SU-DHL-6 (cell line): ENCODE results near the gene NPBWR2.

Experiments
- H2AFZ ChIP-seq: fragments of 200-600 bp; sonication (generic); 2 replicates; pipeline ENCODE4 v1.6.1; 2014; ENCODE audit warnings: low read depth, mild to moderate bottlenecking, moderate library complexity, mixed read lengths, antibody characterized with exemption, low read length; ENCODE audit not compliant: severe bottlenecking
- H3F3A ChIP-seq: fragments of 200-600 bp; shearing (Covaris generic); 2 replicates; pipeline ENCODE4 v1.6.0; 2016; ENCODE audit warnings: antibody characterized with exemption, mild to moderate bottlenecking; ENCODE audit not compliant: insufficient read depth
- H3K27ac ChIP-seq: fragments of 200-600 bp; sonication (generic); 2 replicates; pipeline ENCODE4 v1.5.1; 2016; ENCODE audit warnings: low read depth, mild to moderate bottlenecking, low read length, moderate library complexity, mixed read lengths
- H3K27me3 ChIP-seq: fragments of 200-600 bp; sonication (generic), shearing (Covaris generic); 2 replicates; pipeline ENCODE4 v1.6.0; 2014; ENCODE audit warnings: mild to moderate bottlenecking, low read length
- H3K36me3 ChIP-seq: fragments of 200-600 bp; sonication (generic); 2 replicates; pipeline ENCODE4 v1.6.1; 2014; ENCODE audit warnings: mild to moderate bottlenecking, low read length, mixed read lengths
- H3K4me2 ChIP-seq: fragments of 300-600, 200-600 bp; shearing (Covaris generic), sonication (generic); 2 replicates; pipeline ENCODE4 v1.6.0; 2014; ENCODE audit warnings: low read length, low read depth, mild to moderate bottlenecking; ENCODE audit not compliant: poor library complexity, severe bottlenecking
- H3K4me3 ChIP-seq: fragments of 200-600 bp; sonication (generic); 2 replicates; pipeline ENCODE4 v1.5.1; 2014; ENCODE audit warnings: antibody characterized with exemption, low read length, mild to moderate bottlenecking, mixed read lengths; ENCODE audit not compliant: insufficient read depth, poor library complexity, severe bottlenecking
- H3K79me2 ChIP-seq: fragments of 200-600 bp; sonication (generic); 2 replicates; pipeline ENCODE4 v1.6.1; 2014; ENCODE audit warnings: mild to moderate bottlenecking, low read length, moderate library complexity; ENCODE audit not compliant: insufficient read depth
- H3K9ac ChIP-seq: fragments of 200-600 bp; sonication (generic); 2 replicates; pipeline ENCODE4 v1.7.0; 2014; ENCODE audit warnings: mild to moderate bottlenecking, low read length
- H3K9me2 ChIP-seq: fragments of 200-600 bp; sonication (generic); replicated peaks from 2 replicates; pipeline ENCODE4 v1.6.1; 2014; ENCODE audit warnings: low read length; ENCODE audit not compliant: insufficient read depth
- H3K9me3 ChIP-seq: fragments of 200-600 bp; sonication (generic); 2 replicates; pipeline ENCODE4 v1.6.1; 2014; ENCODE audit warnings: low read length, mixed read lengths; ENCODE audit not compliant: insufficient read depth
- H4K20me1 ChIP-seq: fragments of 200-600 bp; sonication (generic); 2 replicates; pipeline ENCODE4 v1.6.1; 2014; ENCODE audit warnings: low read depth, mild to moderate bottlenecking, antibody characterized with exemption, low read length, moderate library complexity, mixed read lengths
- EZH2phosphoT487 ChIP-seq: fragments of 200-600 bp; sonication (generic), shearing (Covaris generic); conservative IDR thresholded peaks from 2 replicates; pipeline ENCODE4 v1.6.1; 2018; ENCODE audit warnings: mild to moderate bottlenecking, antibody characterized with exemption, low read length, moderate library complexity, mixed read lengths
- TF ChIP-seq, protein P1 (sequence below): fragments of 200-600 bp; sonication (generic); IDR thresholded peaks from one replicate; pipeline ENCODE4 v1.5.1; 2017; ENCODE audit warnings: antibody characterized with exemption, mild to moderate bottlenecking, low read length, moderate library complexity; ENCODE audit not compliant: insufficient read depth, poor library complexity, severe bottlenecking

NPBWR2 gene

DNA sequence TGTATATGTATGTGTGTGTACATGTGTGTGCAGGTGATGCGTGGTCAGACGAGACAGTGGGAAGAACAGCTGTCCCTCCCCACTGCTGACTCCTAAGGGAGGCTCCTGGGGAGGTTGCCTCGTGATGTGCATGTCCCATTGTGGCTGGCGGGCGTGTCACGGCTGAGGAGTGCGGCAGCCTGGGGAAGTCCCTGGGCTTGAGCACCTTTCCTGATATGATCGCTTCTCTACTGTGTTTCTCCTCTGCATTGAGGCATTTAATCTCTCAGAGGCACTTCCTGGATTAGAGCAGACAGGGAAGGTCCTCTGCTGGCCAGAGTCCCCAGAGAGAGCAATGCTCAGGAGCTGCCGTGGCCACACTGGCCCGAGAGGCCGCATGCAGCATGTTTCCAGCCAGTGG, 11.4 kb downstream of the NPBWR2 start:
- TF ChIP-seq EZH2phosphoT487, result no peak
- TF ChIP-seq, protein P1, sequence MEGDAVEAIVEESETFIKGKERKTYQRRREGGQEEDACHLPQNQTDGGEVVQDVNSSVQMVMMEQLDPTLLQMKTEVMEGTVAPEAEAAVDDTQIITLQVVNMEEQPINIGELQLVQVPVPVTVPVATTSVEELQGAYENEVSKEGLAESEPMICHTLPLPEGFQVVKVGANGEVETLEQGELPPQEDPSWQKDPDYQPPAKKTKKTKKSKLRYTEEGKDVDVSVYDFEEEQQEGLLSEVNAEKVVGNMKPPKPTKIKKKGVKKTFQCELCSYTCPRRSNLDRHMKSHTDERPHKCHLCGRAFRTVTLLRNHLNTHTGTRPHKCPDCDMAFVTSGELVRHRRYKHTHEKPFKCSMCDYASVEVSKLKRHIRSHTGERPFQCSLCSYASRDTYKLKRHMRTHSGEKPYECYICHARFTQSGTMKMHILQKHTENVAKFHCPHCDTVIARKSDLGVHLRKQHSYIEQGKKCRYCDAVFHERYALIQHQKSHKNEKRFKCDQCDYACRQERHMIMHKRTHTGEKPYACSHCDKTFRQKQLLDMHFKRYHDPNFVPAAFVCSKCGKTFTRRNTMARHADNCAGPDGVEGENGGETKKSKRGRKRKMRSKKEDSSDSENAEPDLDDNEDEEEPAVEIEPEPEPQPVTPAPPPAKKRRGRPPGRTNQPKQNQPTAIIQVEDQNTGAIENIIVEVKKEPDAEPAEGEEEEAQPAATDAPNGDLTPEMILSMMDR, result no peak
- Histone ChIP-seq H3K4me2 (no peak overlapping the region), H3K36me3 (no peaks in the 10 kb centered on the region), H3K9me3 (no peaks in the 10 kb centered on the region), H3K9me2 (no peaks in the 10 kb centered on the region), H3K27ac (no peak overlapping the region), H3F3A (no peaks in the 10 kb centered on the region), H3K27me3 (no peaks in the 10 kb centered on the region), H3K79me2 (no peaks in the 10 kb centered on the region), H4K20me1 (no peaks in the 10 kb centered on the region), H3K4me3 (no peak overlapping the region), H3K9ac (no peak overlapping the region), H2AFZ (no peak overlapping the region)

DNA sequence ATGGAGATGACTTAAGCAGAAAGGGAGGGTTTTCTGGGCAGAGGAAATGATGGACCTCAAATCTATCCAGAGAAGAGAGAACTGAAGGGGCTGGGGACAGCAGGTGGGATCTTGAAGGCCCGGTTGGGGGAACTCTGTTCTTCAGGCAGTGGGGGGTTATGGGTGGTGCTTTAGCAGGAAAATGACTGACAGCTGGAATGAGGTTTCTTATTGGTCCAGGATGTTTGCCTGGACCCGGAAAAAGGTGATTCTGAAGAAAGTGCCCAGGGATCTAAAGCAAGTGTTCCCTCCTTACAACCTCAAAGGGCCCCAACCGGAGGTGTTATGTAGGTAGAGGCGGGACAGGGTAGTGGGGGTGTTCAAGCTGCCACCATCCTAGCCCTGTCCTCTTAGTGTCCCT, 11.9 kb downstream of the NPBWR2 start:
- no peaks in the 10 kb centered on the region for H3K9me2 ChIP-seq
- no peaks in the 10 kb centered on the region for H3K27me3 ChIP-seq
- H3K4me3 ChIP-seq, result no peak overlapping the region
- no peak for TF ChIP-seq EZH2phosphoT487
- TF ChIP-seq, protein P1, result no peak
- H3F3A ChIP-seq, result no peaks in the 10 kb centered on the region
- no peaks in the 10 kb centered on the region for H3K79me2 ChIP-seq
- no peak overlapping the region for H3K4me2 ChIP-seq
- no peaks in the 10 kb centered on the region for H3K9me3 ChIP-seq
- no peaks in the 10 kb centered on the region for H4K20me1 ChIP-seq
- H2AFZ ChIP-seq, result no peak overlapping the region
- H3K27ac ChIP-seq, result no peak overlapping the region
- no peak overlapping the region for H3K9ac ChIP-seq
- H3K36me3 ChIP-seq, result no peaks in the 10 kb centered on the region

GRCh38 chr20:64093013-64093503, 14.3 kb downstream of the NPBWR2 start:
- H3K4me2 ChIP-seq, result no peak overlapping the region
- H4K20me1 ChIP-seq, result no peaks in the 10 kb centered on the region
- no peaks in the 10 kb centered on the region for H3F3A ChIP-seq
- H3K4me3 ChIP-seq, result no peak overlapping the region
- no peaks in the 10 kb centered on the region for H3K27me3 ChIP-seq
- TF ChIP-seq, protein P1, result no peak
- TF ChIP-seq EZH2phosphoT487, result no peak
- no peak overlapping the region for H3K9ac ChIP-seq
- H3K27ac ChIP-seq, result no peak overlapping the region
- H2AFZ ChIP-seq, result no peak overlapping the region
- no peaks in the 10 kb centered on the region for H3K9me2 ChIP-seq
- no peaks in the 10 kb centered on the region for H3K36me3 ChIP-seq
- H3K9me3 ChIP-seq, result no peaks in the 10 kb centered on the region
- no peaks in the 10 kb centered on the region for H3K79me2 ChIP-seq
